NCI-H1092 treated with DMSO at 0.1 percent for 48 hours (cell line): ENCODE measurements around the gene NFS1.

Experiments used
- DNase-seq: peaks from one replicate; lab custom pipeline; 2025; lab: John Stamatoyannopoulos, UW

NFS1 gene

DNA sequence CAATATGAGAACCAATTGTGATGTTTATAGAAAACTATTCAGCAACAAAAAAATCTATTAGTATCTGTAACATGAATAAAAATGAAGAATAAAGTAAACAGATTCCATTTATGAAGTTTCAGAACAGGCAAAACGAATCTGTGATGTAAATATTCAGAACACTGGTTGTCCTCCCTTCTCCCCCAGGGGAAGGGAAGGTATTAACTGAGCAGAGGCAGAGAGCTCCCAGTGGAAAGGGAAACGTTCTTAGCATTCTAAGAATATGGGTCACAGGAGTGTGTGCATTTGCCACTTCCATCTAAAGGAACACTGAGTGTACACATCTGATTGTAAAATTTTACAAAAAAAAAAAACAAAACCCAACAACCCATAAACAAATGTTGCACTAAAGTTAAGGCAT is 60.4 kb downstream of the NFS1 start:
- no peak for DNase-seq

DNA sequence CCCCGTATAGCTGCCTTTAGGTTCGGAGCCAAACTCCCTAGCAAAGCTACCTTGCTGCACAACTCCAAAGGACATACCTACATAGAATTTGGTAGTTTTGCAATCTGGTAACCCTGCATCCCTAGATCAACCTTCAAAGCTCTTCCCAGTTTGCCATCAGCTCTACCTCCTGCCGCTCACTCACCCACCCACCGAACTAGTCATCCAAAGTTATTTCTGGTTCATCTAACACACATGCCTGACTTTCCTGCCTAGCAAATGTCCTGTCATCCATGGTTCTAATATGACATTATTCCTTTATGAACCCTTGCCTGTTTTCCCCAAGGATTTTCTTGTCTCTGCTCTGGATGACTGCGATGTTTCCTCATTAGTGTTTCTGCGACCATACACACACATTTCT is 61.9 kb downstream of the NFS1 start:
- no peak for DNase-seq

- DNase-seq: no peak
Measured at GRCh38 chr20:35636095-35636494, 63.1 kb downstream of the NFS1 start.

GRCh38 chr20:35635652-35636051 is 63.5 kb downstream of the NFS1 start:
- no peak for DNase-seq

- DNase-seq: no peak
Measured at GRCh38 chr20:35632539-35633115, 66.5 kb downstream of the NFS1 start.

GRCh38 chr20:35630636-35631035 is 68.5 kb downstream of the NFS1 start:
- no peak for DNase-seq

GRCh38 chr20:35629427-35630145 is 69.6 kb downstream of the NFS1 start:
- no peak for DNase-seq

DNA sequence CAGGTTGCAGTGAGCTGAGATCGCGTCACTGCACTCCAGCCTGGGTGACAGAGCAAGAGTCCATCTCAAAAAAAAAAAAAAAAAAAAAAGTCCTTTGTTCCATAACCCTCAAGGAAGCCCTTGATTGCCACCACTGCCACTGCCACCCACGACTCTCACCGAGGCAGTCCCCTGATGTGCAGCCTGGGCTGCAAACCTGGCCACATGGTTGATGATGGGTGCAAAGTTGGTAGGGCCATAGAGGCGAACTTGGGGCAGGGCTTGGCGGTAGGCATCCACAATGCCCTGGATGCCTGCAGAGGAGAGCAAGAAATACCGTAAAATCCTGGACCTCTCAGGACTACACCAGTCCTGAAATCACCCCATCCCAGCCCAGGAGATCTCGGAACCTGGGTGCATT is 72.0 kb downstream of the NFS1 start:
- no peak for DNase-seq

GRCh38 chr20:35626386-35627001 is 72.7 kb downstream of the NFS1 start:
- DNase-seq: no peak

DNA sequence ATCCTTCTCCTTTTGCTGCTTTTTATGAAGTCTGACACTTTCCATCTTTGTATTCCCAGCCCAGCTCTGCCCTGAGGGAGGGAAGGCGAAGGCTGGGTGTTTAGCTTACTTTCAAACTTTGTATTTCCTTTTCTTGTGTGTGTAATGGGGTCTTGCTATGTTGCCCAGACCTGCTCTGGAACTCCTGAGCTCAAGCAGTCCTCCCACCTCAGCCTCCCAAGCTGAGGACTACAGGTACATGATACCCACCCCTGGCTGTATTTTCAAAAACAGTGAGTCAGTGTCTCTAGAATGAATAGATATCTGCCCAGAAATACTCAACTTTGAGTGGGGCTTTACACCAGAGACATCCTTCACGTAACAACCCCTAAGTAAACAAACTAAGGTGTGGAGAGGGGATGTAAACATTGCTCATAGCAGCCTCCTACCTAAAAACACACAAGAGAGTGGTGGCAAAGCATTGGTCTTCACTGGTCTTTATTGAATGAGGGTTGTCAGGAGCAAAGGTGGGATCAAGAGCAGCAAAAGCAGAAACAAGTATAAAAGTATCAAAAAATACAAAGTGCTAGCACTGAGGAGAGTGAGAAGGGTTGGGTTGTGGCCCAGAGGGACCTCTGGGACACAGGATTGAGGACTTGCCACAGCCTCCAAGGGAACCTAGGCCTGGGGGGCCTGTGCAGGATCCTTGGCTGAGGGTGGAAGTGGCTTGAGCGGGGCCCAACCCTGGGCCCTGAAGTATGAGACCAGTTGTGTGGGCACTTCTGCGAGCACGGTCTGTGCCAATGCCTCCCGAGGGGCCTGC is 73.4 kb downstream of the NFS1 start:
- DNase-seq: no peak

DNA sequence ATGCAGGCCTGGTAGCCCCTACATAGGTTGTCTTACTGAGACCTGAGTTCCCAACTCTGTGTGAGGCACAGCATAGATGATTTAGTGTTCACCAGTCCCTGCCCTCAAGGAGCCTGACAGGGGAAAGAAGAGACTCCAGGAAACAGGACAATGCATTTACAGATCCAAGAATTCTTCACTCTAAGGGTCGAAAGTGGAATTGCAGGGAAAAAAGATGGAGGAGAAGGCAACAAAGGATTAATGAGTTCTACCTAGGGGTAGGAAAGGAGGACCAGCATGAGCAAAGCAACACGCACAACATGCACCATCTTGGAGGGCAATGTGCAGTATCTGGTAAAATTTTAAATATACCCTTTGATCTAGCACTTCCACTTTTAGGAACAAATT is 77.6 kb downstream of the NFS1 start:
- DNase-seq: no peak

GRCh38 chr20:35620818-35621559 is 78.2 kb downstream of the NFS1 start:
- no peak for DNase-seq

DNA sequence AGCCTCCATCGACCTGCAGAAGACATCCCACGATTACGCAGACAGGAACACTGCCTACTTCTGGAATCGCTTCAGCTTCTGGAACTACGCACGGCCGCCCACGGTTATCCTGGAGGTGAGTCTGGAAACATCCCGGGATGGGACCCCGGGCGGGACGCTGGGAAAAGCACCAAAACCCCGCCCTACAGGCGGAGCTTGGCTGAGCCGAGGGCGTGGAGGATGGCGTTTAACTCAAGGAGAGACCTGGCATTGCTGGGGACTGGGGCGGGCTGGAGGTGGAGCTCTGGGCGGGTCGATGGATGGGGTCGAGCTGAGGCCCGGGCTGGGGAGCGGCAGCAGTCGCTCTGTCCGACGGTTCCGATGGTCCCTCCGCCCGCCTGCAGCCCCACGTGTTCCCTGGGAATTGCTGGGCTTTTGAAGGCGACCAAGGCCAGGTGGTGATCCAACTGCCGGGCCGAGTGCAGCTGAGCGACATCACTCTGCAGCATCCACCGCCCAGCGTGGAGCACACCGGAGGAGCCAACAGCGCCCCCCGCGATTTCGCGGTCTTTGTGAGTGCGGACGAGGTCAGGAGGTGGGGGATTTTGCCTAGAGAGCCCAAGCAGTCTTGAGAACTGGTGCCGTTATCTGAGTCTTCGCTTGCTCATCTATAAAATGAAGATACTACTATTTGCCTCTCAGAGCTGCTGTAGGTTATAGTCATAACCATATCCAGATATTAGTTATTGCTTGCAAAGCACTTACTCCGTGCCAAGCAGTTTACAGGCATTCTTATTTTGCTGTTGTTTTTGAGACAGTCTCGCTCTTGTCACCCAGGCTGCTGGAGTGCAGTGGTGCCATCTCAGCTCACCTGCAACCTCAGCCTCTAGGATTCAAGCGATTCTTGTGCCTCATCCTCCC is 79.7 kb downstream of the NFS1 start:
- peak; percentile 58 for DNase-seq

DNA sequence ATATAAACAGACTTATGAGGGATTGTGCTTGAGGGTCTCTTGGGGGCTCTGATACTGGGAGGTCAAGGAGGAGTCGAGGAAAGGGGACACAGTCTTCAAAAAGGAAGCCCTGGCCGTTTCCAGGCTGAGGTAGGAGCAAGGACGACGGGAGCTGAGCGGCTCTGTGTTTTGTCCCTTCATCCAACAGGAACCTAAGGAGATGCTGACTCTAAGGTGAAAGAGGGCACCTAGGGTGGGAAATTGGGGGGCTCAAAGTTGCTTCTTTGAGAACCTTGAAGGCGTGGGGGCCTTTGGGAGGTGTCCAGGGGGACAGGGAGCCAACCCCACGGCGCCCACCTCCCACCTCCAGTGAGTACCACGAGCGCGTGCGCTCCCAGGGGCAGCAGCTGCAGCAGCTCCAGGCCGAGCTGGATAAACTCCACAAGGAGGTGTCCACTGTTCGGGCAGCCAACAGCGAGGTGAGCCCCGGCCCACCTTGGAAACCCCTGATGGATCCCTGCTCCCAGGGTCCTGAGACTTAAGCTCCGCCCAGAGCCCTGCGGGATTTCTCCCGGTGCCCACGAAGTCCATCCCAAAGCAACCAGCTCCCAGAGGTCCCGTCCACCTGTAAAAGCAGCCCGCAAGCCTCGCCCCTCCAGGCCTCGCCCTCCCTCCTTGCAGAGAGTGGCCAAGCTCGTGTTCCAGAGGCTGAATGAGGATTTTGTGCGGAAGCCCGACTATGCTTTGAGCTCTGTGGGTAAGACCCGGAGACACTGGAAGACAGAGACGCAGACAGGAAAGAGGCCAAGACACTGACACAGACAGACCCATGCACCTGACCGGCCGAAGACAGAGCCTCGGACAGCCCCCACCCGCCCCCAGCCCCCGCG is 80.7 kb downstream of the NFS1 start:
- no peak for DNase-seq
